AG09319 (cell line): ENCODE results near the gene NPAS3.

Experiments
- DNase-seq: peaks from one replicate; pipeline ENCODE4 v3.0.0-alpha.2; 2010; ENCODE audit warnings: low read depth; ENCODE audit errors: extremely low read depth
- CTCF ChIP-seq: IDR thresholded peaks from 2 replicates; pipeline ENCODE4 v1.5.1; 2011; ENCODE audit warnings: low read depth, mild to moderate bottlenecking, inconsistent platforms, low read length, moderate library complexity

Gene NPAS3

GRCh38 chr14:33475623-33476022 lies 536.9 kb downstream of the NPAS3 start:
- TF ChIP-seq CTCF: no peak
- no peak for DNase-seq

- TF ChIP-seq CTCF: no peak
- no peak for DNase-seq
Observed at GRCh38 chr14:33477797-33478196, 539.1 kb downstream of the NPAS3 start.

GRCh38 chr14:33480071-33480886 lies 541.6 kb downstream of the NPAS3 start:
- no peak for DNase-seq
- no peak for TF ChIP-seq CTCF

- TF ChIP-seq CTCF: no peak
- DNase-seq: no peak
Observed at GRCh38 chr14:33480887-33481184, 542.2 kb downstream of the NPAS3 start.

GRCh38 chr14:33483110-33483509 lies 544.4 kb downstream of the NPAS3 start:
- no peak for TF ChIP-seq CTCF
- no peak for DNase-seq

GRCh38 chr14:33483541-33483940 lies 544.9 kb downstream of the NPAS3 start:
- DNase-seq: no peak

GRCh38 chr14:33484264-33484663 lies 545.6 kb downstream of the NPAS3 start:
- no peak for DNase-seq
- no peak for TF ChIP-seq CTCF

More at GRCh38 chr14:33483541-33483940, 544.9 kb downstream of the NPAS3 start:
- no peak for TF ChIP-seq CTCF
